Fibroblast of the conjunctiva (primary cell): ENCODE measurements around the gene MELTF.
"Not testable (repeated sequence)": the region's sequence is repeated elsewhere in the genome, so short reads cannot be mapped to it uniquely, and the experiment has no call there.

ENCODE experiments used
- DNase-seq: peaks from one replicate; pipeline ENCODE4 v3.0.0-alpha.2; 2010; ENCODE audit warnings: low read depth

MELTF gene

DNA sequence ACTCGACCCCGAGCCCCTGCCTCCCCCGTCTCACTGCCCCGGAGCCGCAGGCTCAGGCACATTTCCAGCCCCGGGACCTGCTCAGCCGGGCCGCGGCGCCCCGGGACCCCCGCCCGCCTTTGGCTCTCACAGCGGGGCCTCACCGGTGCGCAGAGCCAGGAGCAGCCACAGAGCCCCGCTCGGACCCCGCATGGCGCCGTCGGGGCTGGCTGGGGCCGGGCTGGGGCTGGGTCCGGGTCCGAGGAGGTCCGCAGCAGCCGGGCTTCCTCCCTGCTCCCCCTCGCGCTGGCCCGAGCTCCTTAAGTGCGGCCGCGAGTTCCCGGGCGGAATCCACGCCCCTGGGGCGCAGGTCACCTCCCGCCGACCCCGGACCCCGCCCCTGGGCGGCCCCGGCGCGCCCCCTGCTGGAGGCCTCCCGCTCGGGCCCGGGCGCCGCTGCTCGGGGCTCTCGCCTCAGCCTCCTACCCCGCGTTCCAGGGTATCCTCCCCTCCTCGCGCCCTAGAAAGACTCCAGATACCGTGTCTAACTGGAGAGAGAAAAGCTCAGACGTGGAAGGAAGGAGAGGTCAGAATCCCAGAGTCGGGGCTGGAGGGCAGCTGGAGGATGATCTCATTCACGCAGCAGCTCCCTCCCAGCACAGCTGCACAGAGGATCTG is at the start of gene MELTF:
Gene MELTF (minus strand): TSS at position 307 of the 657 bp plus-strand sequence. CDS start 115 bp downstream, at position 192.
- DNase-seq, result peak; percentile 13

DNA sequence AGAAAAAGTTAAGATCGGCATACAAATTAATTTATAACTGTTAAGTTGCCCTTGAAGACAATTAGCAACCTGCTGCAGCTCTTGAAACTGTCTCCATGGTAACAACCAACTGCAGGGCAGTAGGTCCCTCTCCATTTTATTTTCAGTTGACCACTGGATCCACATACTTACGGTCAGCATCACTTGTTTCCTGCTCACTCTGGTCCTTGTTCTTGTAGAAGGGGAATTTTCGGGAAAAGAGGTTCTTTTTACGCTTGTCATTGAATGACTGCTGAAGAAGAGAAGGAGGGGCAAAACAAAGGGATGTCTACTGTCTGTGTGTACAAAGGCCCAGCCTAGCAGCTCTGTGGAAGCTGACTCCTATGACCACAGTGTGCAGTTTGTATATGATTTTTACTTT is 46.8 kb upstream of the MELTF start:
- no peak for DNase-seq

DNA sequence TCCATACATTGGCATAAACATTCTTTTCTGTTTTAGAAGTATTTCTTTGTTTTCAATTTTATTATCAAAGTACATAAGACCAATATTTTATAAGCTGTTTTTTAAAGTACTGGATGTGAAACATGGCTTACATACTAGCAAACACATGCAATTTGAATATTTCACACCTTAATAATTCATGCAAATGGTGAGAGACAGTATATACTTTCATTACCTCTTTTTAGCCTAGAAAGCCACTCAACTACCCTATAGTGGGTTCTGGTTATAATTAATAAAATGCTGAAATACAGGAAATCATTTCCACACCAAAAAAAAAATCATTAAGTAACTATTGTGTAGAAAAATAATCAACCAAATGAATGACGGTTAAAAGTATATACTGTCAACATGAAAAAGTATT is 38.5 kb upstream of the MELTF start:
- no peak for DNase-seq

GRCh38 chr3:197064771-197065170 is 35.2 kb upstream of the MELTF start:
- no peak for DNase-seq

GRCh38 chr3:197062446-197062845 is 32.8 kb upstream of the MELTF start:
- DNase-seq, result no peak

DNA sequence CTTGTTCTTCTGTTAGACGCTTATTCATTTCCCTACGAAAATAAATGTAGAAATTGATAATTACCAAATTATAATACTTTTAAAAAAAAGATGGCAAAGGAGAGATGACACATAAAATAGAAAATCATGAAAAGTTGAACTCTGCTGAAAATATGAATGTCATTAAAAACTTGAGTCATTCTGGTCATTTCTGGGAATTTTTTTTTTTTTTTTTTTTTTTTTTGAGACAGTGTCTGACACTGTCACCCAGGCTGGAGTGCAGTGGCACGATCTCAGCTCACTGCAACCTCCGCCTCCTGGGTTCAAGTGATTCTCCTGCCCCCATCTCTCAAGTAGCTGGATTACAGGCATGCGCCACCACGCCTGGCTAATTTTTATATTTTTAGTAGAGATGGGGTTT is 22.0 kb upstream of the MELTF start:
- DNase-seq, result not testable (repeated sequence)

- DNase-seq, result no peak
Observed at GRCh38 chr3:197050511-197050910, 20.9 kb upstream of the MELTF start.

- DNase-seq, result no peak
Observed at GRCh38 chr3:197042539-197042938, 12.9 kb upstream of the MELTF start.

- no peak for DNase-seq
Observed at GRCh38 chr3:197041875-197042488, 12.4 kb upstream of the MELTF start.

DNA sequence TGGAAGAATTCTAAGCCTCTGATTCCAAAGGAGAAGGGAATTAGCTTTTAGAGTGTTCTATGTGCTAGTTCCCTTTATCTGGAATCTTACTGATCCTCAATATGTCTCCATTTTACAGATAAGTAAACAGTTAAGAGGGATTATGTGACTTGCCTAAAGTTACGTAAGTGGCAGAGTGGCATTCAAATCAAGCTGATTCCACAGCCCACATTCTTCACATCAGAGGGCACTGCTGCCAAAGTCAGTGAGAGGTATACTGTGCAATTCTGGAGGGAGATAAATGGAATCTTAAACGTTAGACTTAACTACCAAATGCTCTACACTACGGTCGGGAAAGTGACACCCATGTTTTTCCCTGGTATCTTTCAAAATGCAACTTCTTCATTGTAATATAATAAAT is 11.0 kb upstream of the MELTF start:
- no peak for DNase-seq

DNA sequence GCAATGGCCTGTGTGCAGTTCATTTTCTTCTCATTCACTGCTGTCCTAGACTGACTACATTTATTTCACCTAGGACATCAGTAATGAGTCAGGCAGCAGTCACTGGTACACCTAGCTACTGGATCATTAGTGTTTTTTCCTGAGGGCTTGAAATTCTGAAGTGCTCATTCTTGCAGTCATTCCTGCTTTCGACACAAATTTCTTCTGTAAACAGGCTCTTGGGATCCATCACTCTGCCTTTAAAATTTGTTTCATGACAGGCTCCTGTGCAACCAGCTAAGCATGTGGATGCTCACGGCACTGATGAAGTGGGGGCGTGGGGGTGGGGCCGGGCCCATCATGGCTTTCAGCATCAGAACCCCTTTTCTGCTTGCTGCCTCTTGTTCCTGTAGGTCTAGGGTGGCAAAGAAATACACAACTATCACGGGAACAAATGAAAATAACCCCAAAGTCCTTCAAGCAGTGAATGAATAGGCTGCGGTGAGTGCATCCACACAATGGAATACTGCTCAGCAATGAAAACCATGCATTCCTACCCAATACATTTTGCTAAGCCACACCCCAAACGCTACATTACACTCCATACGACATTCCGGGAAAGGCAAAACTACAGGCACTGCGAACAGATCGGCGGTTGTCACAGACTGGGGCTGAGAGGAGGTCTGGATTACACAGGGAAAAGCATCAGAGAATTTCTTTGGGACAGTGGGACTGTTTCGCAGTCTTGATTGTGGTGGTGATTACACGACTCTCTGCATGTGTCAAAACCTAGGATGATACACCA is 9.3 kb upstream of the MELTF start:
- no peak for DNase-seq

DNA sequence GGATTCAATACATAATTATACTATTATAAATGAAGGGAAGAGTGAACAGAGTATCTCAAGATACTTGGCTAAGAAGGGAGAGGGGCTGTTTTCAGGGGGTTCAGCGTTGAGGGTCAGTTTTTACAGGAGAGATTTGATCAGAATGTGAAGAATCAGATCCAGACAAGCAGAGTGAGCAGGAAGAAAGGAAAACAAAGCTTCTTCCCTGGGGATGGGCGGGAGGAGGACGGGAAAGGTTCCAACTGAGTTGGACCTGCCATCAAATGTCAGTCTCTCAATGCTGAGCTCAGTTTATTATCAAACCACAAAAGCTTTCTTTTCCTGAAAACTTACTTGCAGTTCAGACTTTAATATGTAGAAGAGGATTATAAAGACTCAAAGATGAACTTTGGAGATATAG is 6.0 kb upstream of the MELTF start:
- DNase-seq, result no peak

DNA sequence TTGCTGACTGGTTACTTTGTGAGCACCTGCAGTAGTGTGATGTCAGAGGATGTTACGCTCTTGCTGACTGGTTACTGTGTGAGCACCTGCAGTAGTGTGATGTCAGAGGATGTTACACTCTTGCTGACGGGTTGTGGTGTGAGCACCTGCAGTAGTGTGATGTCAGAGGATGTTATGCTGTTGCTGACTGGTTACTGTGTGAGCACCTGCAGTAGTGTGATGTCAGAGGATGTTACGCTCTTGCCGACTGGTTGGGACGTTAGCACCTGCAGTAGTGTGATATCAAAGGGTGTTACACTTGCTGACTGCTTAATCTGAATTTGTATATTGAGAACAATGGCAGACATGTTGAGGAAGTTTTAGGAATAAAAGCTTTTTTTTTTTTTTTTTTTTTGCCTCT is 5.2 kb upstream of the MELTF start:
- DNase-seq, result not testable (repeated sequence)

DNA sequence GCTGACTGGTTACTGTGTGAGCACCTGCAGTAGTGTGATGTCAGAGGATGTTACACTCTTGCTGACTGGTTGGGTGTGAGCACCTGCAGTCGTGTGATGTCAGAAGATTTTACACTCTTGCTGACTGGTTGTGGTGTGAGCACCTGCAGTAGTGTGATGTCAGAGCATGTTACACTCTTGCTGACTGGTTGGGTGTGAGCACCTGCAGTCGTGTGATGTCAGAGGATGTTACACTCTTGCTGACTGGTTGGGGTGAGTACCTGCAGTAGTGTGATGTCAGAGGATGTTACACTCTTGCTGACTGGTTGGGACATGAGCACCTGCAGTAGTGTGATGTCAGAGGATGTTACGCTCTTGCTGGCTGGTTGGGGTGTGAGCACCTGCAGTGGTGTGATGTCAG is 4.1 kb upstream of the MELTF start:
- not testable (repeated sequence) for DNase-seq

GRCh38 chr3:197031315-197032285 is 2.0 kb upstream of the MELTF start:
- DNase-seq, result peak; percentile 96

GRCh38 chr3:197030379-197031314 is 1.0 kb upstream of the MELTF start:
- no peak for DNase-seq

- DNase-seq, result no peak
Observed at GRCh38 chr3:197028728-197029510, 698 bp downstream of the MELTF start.

- no peak for DNase-seq
Observed at GRCh38 chr3:197027896-197028727, 1.5 kb downstream of the MELTF start.
